Heart left ventricle (tissue), 16 donors: Measurements from ENCODE around the gene CNTN4. TPM values are rescaled to one million over a fixed set of nuclear protein-coding genes. Genes with fewer than 3 reads are reported as not detected.

Experiments
- ATAC-seq, 4 donors: fragments of 200-7000 bp; cut with Tn5 transposase; one replicate each; pipeline ENCODE4 v1.9.1; 2020 to 2022; ENCODE audit warnings: moderate library complexity in 4 of 4, mild to moderate bottlenecking in 3 of 4, moderate number of reproducible peaks in 1 of 4
- DNase-seq, 5 donors: peaks; one replicate each; pipeline ENCODE4 v3.0.0-alpha.2; 2020
- H3K27ac ChIP-seq, 12 donors: fragments of 200-600 bp; sonication (generic) in 4 of 12; one replicate each; pipeline versions ENCODE4 v1.5.0 to v1.8.0; 2016 to 2022; ENCODE audit warnings: mild to moderate bottlenecking in 2 of 12
- H3K27me3 ChIP-seq, 9 donors: fragments of 200-600 bp; sonication (generic) in 2 of 9; one replicate each; pipeline versions ENCODE4 v1.5.1 to v1.8.0; 2016 to 2022; ENCODE audit warnings: mild to moderate bottlenecking in 3 of 9
- H3K36me3 ChIP-seq, 9 donors: fragments of 200-600 bp; sonication (generic) in 2 of 9; one replicate each; pipeline versions ENCODE4 v1.5.0 to v1.8.0; 2018 to 2022; ENCODE audit warnings: mild to moderate bottlenecking in 2 of 9
- H3K4me1 ChIP-seq, 12 donors: fragments of 200-600 bp; sonication (generic) in 4 of 12; one replicate each; pipeline versions ENCODE4 v1.5.0 to v1.8.0; 2016 to 2022; ENCODE audit warnings: mild to moderate bottlenecking in 3 of 12
- H3K4me3 ChIP-seq, 12 donors: fragments of 200-600 bp; sonication (generic) in 4 of 12; one replicate each; pipeline versions ENCODE4 v1.5.0 to v1.8.0; 2017 to 2022; ENCODE audit warnings: mild to moderate bottlenecking in 9 of 12, moderate library complexity in 4 of 12
- H3K9me3 ChIP-seq, 12 donors: fragments of 200-600 bp; sonication (generic) in 4 of 12; one replicate each; pipeline versions ENCODE4 v1.5.0 to v1.8.0; 2016 to 2022; ENCODE audit warnings: mild to moderate bottlenecking in 1 of 12
- CTCF ChIP-seq, 12 donors: fragments of 200-600 bp; sonication (generic) in 4 of 12; IDR thresholded peaks; one replicate each; pipeline versions ENCODE4 v1.5.0 to v1.8.0; 2018 to 2022; ENCODE audit warnings: antibody characterized with exemption in 12 of 12, mild to moderate bottlenecking in 5 of 12
- POLR2A ChIP-seq, 2 donors: fragments of 450-650 bp; IDR thresholded peaks; one replicate each; pipeline ENCODE4 v1.6.1; 2017; ENCODE audit warnings: antibody characterized with exemption in 2 of 2, mild to moderate bottlenecking in 2 of 2, moderate library complexity in 2 of 2
- WGBS, 4 donors: extraction: QIAGEN DNeasy Blood & Tissue Kit in 2 of 4; methylation state at CpG; one replicate each; pipeline versions ENCODE4 v1.1.5 to v1.1.7; 2013 to 2018; 5-methylcytosine and 5-hydroxymethylcytosine counted together
- intact Hi-C, 10 donors: fragments of 100-400 bp; cut with DNase I; formaldehyde crosslinking; loops; one replicate each; pipeline versions ENCODE4 v1.11.1 to v1.14.2; 2022
- polyA plus RNA-seq, 2 donors: library from polyadenylated mRNA; stranded (reverse); fragments of 200-250 nt; gene quantifications; one replicate each; pipeline ENCODE4 v1.2.3, GENCODE V29; 2013
- total RNA-seq, 9 donors: library from RNA; depleted of rRNA in 2 of 9; stranded (reverse); fragments of >200 nt in 2 of 9; fragmentation: NEBNext Ultra II Directional in 3 of 9; extraction: Animal tissue kit (Norgen Biotek cat#: 25700) in 3 of 9; gene quantifications; one replicate each; pipeline versions ENCODE4 v1.1.0 to v1.2.4, GENCODE V29; 2016 to 2023
- donor health status: ischemic (EF 13 %, LVEDD 7.1; RV severe dilation, severe dysfunction).
- donor health status: healthy with polysubstance abuse.
- donor health status: DM: no; HTN: yes; CAD: no.
- donor health status: DM: no; HTN: no; CAD: no.
- donor health status: ischemic (EF 25% LVEDD 6.9; RV normal size, moderate dysfunction).
- donor health status: ischemic (EF 25% LVEDD 5.7; RV mildly dilated, moderate dysfunction).
- donor health status: healthy.
- donor health status: DM: yes; HTN: yes; CAD: no.
- donor health status: ischemic (EF 35%, LVEDD 5.7; RV mildly dilated, moderate dysfunction).
- donor health status: nonischemic (EF 11% LVEDD 7.7; RV severe dilation, severe dysfunction).
- donor health status: DM: yes; HTN: yes; CAD: no.
- donor health status: PGD.
- donor health status: ischemic (EF 29% LVEDD 5.4; RV normal size, mild dysfunction).
- donor health status: nonischemic (EF 23%, LVEDD 6.1; RV moderate dilation, normal function).

The CNTN4 gene
- total and polyA plus RNA-seq, 11 donors, result 0.30 to 6.7 (median 1.2) TPM

DNA sequence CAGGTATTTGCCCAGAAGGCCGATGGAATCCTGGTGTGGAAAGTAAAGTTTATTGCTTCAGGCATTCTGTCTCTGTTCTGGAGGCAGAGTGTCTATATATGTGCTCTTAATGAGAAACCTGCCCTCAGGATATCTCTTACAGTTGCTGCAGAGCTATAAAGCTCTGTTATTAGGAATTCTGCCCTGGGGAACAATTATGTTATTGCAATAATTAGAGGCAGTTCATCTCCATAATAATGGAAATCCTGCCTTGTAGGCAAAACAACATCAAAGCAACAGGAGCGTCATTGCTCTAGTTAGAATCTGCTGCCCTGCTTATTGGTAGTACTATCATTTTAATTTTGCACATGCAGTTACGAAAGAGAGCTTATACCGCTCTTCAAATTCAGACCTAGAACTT is 835.9 kb downstream of the CNTN4 start:
- H3K4me1 ChIP-seq, result no peaks in the 10 kb centered on the region
- intact Hi-C loops, result no loop called here
- no peak overlapping the region for H3K4me3 ChIP-seq
- no peak overlapping the region for H3K27ac ChIP-seq
- TF ChIP-seq POLR2A (IDR thresholded peaks at IDR 0.05) (no peak), CTCF (IDR thresholded peaks at IDR 0.05) (no peak)
- ATAC-seq (no peak), DNase-seq (no peak)
- 94 to 97% (median 96%) methylated on average over 4 of the region's 4 CpGs for WGBS, 4 donors
- no peaks in the 10 kb centered on the region for H3K36me3 ChIP-seq
- no peaks in the 10 kb centered on the region for H3K27me3 ChIP-seq
- H3K9me3 ChIP-seq, result peaks cover 0 to 4% (median 0%) of the 10 kb centered on the region in 12 donors

- WGBS, 4 donors, result 52 to 69% (median 62%) methylated on average over 2 of the region's 2 CpGs
- peaks cover 0 to 4% (median 0%) of the 10 kb centered on the region in 12 donors for H3K9me3 ChIP-seq
- H3K27ac ChIP-seq, result no peak overlapping the region
- intact Hi-C loops, result no loop called here
- no peak overlapping the region for H3K4me3 ChIP-seq
- TF ChIP-seq CTCF (IDR thresholded peaks at IDR 0.05), result no peak
- TF ChIP-seq POLR2A (IDR thresholded peaks at IDR 0.05), result no peak
- no peaks in the 10 kb centered on the region for H3K36me3 ChIP-seq
- ATAC-seq (no peak), DNase-seq (no peak)
- H3K4me1 ChIP-seq, result no peaks in the 10 kb centered on the region
- no peaks in the 10 kb centered on the region for H3K27me3 ChIP-seq
These were observed 838.4 kb downstream of the CNTN4 start for GRCh38 chr3:2937055-2937454.

DNA sequence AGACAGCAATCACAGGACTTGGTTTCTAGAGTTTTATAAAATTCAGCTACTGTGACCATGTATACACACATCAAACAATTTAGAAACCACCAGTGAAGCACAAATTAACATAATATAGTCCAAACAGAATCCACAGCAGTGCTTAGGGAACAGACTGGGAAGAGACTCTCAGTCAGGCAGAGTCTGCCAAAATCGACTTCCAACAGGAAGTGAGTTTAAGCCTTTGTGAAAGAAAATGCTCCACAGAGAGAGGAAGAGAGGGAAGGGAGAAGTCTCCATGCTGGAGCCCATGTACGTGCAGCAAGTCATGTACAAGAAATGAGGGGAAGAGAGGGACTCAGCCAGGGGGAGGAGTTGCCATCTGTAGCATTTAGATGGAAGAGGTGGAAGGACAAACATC is 838.9 kb downstream of the CNTN4 start:
- 21 to 39% (median 28%) methylated on average over 2 of the region's 2 CpGs for WGBS, 4 donors
- H3K4me3 ChIP-seq, result no peak overlapping the region
- no peaks in the 10 kb centered on the region for H3K4me1 ChIP-seq
- H3K9me3 ChIP-seq, result no peaks in the 10 kb centered on the region
- ATAC-seq (no peak), DNase-seq (no peak)
- no peaks in the 10 kb centered on the region for H3K36me3 ChIP-seq
- no peak overlapping the region for H3K27ac ChIP-seq
- intact Hi-C loops, result no loop called here
- no peaks in the 10 kb centered on the region for H3K27me3 ChIP-seq
- no peak for TF ChIP-seq POLR2A (IDR thresholded peaks at IDR 0.05)
- no peak for TF ChIP-seq CTCF (IDR thresholded peaks at IDR 0.05)

DNA sequence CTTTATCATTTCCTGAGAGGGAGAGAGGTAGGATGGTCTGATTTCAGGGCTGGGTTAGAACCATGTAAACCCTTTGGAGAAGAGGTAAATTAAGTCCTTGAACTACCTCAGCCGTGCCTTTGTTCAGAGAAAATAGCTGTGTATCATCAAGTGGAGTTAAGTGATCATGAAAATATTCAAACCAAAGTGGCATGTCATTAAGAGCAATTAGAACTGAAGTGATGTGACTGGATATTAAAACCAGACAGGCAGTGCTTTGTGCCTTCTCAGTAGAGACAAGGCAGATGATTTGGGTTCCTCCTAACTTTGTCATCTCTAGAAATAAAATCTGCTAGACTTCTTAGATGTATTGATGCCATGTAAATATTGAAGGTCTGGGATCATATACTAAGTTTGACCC is 840.0 kb downstream of the CNTN4 start:
- Histone ChIP-seq H3K27me3 (no peaks in the 10 kb centered on the region), H3K27ac (no peak overlapping the region), H3K4me3 (no peak overlapping the region), H3K36me3 (no peaks in the 10 kb centered on the region), H3K9me3 (no peaks in the 10 kb centered on the region), H3K4me1 (no peaks in the 10 kb centered on the region)
- intact Hi-C loops, result no loop called here
- WGBS, 4 donors, result 51 to 71% (median 60%) methylated on average over 1 of the region's 1 CpG
- no peak for DNase-seq
- TF ChIP-seq POLR2A (IDR thresholded peaks at IDR 0.05) (no peak), CTCF (IDR thresholded peaks at IDR 0.05) (no peak)
- ATAC-seq, result no peak
